Measurements from ENCODE around the gene PCYT1A.

DNA sequence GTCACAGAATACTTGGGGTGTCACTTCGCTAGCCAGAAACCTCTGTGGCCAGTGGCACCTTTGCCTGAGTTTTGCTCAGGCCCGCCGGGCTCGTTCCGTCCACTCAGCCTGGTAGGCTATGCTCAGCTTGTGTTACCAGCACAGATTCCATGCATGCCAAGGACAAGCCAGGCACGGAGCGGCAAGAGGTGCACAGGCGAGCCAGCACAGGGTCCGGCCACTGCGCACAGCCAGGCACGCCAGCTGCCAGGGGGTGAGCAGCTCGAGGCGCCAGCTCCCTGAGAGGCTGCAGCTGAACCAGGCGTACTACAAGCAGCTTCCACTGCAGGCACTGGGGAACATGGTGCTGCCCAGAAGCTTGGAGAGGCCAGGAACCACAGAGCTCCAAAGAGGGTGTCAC is 14.7 kb downstream of the PCYT1A start:
- TF ChIP-seq, protein P1, sequence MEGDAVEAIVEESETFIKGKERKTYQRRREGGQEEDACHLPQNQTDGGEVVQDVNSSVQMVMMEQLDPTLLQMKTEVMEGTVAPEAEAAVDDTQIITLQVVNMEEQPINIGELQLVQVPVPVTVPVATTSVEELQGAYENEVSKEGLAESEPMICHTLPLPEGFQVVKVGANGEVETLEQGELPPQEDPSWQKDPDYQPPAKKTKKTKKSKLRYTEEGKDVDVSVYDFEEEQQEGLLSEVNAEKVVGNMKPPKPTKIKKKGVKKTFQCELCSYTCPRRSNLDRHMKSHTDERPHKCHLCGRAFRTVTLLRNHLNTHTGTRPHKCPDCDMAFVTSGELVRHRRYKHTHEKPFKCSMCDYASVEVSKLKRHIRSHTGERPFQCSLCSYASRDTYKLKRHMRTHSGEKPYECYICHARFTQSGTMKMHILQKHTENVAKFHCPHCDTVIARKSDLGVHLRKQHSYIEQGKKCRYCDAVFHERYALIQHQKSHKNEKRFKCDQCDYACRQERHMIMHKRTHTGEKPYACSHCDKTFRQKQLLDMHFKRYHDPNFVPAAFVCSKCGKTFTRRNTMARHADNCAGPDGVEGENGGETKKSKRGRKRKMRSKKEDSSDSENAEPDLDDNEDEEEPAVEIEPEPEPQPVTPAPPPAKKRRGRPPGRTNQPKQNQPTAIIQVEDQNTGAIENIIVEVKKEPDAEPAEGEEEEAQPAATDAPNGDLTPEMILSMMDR (IDR thresholded peaks at IDR 0.05), result no peak
- TF ChIP-seq POLR2AphosphoS5 (IDR thresholded peaks at IDR 0.05), result no peak
